Esophagus (tissue), 2 donors: Measurements from ENCODE around the gene NUDT15. TPM values are rescaled to one million over a fixed set of nuclear protein-coding genes. Genes with fewer than 3 reads are reported as not detected.

Experiments
- H3K27ac ChIP-seq, 2 donors: one replicate each; pipeline ENCODE4 v1.5.1; 2013; ENCODE audit warnings: low read depth in 2 of 2, mild to moderate bottlenecking in 2 of 2, inconsistent platforms in 1 of 2, low read length in 1 of 2, moderate library complexity in 1 of 2
- H3K27me3 ChIP-seq, 2 donors: one replicate each; pipeline ENCODE4 v1.6.1; 2013; ENCODE audit warnings: low read length in 2 of 2, control low read depth in 1 of 2, mild to moderate bottlenecking in 1 of 2; ENCODE audit not compliant: insufficient read depth in 2 of 2, control insufficient read depth in 1 of 2
- H3K36me3 ChIP-seq, 2 donors: one replicate each; pipeline ENCODE4 v1.6.1; 2013; ENCODE audit warnings: low read length in 1 of 2; ENCODE audit not compliant: control insufficient read depth in 2 of 2, insufficient read depth in 2 of 2
- H3K4me1 ChIP-seq, 2 donors: one replicate each; pipeline ENCODE4 v1.6.1; 2013; ENCODE audit warnings: low read length in 1 of 2; ENCODE audit not compliant: control insufficient read depth in 2 of 2, insufficient read depth in 2 of 2
- H3K4me3 ChIP-seq, 2 donors: one replicate each; pipeline ENCODE4 v1.5.1; 2013; ENCODE audit warnings: low read length in 2 of 2, mild to moderate bottlenecking in 2 of 2, low read depth in 1 of 2, moderate library complexity in 1 of 2
- H3K9me3 ChIP-seq, 2 donors: one replicate each; pipeline ENCODE4 v1.6.1; 2013; ENCODE audit warnings: mild to moderate bottlenecking in 2 of 2, low read depth in 1 of 2, low read length in 1 of 2, moderate library complexity in 1 of 2; ENCODE audit not compliant: control insufficient read depth in 2 of 2, insufficient read depth in 1 of 2
- WGBS, 2 donors: extraction: QIAGEN DNeasy Blood & Tissue Kit; methylation state at CpG; one replicate each; pipeline ENCODE4 v1.1.7; 2013; 5-methylcytosine and 5-hydroxymethylcytosine counted together
- polyA plus RNA-seq, 2 donors: library from polyadenylated mRNA; stranded (reverse); fragments of 200-250 nt; gene quantifications; one replicate each; pipeline ENCODE4 v1.2.3, GENCODE V29; 2013
- donor health status: healthy with polysubstance abuse.
- donor health status: Bipolar disorder and iron deficiency.

Gene NUDT15
- polyA plus RNA-seq, 2 donors, result 16.8 to 16.9 TPM

GRCh38 chr13:48086272-48086671, 48.7 kb downstream of the NUDT15 start:
- WGBS, 2 donors, result 76 to 80% methylated on average over 2 of the region's 2 CpGs

DNA sequence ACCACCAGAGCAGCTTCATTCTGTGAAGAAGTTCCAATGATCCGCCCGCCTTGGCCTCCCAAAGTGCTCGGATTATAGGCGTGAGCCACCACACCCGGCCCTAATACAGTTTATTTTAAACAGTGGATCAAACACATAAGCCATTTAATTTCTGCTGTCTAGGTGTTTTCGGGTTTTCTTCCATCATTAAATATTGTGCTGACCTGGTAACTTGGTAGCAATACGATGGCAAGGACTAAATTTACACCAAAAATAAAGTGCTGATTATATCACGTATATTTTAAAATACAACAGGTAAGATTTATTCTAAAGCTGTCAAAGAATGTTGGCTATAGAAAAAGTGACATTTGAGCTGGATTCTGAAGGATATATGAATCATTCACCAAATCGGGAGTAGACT, 56.1 kb downstream of the NUDT15 start:
- H3K9me3 ChIP-seq, result no peaks in the 10 kb centered on the region
- 61 to 66% methylated on average over 9 of the region's 9 CpGs for WGBS, 2 donors
- H3K4me3 ChIP-seq, result peak overlapping the region in 1 of 2 donors; percentile 91
- no peaks in the 10 kb centered on the region for H3K27me3 ChIP-seq
- no peak overlapping the region for H3K27ac ChIP-seq
- H3K36me3 ChIP-seq, result no peaks in the 10 kb centered on the region
- peaks cover 3% of the 10 kb centered on the region in 2 donors for H3K4me1 ChIP-seq

More at GRCh38 chr13:48086272-48086671, 48.7 kb downstream of the NUDT15 start:
- Histone ChIP-seq H3K4me1 (no peaks in the 10 kb centered on the region), H3K9me3 (no peaks in the 10 kb centered on the region), H3K4me3 (no peak overlapping the region), H3K36me3 (peaks cover 0 to 5% of the 10 kb centered on the region in 2 donors), H3K27me3 (no peaks in the 10 kb centered on the region), H3K27ac (no peak overlapping the region)

- Histone ChIP-seq H3K27ac (peak overlapping the region; percentile 72 to 77), H3K4me1 (peaks cover 3% of the 10 kb centered on the region in 2 donors), H3K9me3 (no peaks in the 10 kb centered on the region), H3K27me3 (no peaks in the 10 kb centered on the region), H3K4me3 (peak overlapping the region; percentile 91 to 94), H3K36me3 (no peaks in the 10 kb centered on the region)
- 0% methylated on average over 14 of the region's 14 CpGs for WGBS, 2 donors
These were observed 56.9 kb downstream of the NUDT15 start for GRCh38 chr13:48094404-48094780.

DNA sequence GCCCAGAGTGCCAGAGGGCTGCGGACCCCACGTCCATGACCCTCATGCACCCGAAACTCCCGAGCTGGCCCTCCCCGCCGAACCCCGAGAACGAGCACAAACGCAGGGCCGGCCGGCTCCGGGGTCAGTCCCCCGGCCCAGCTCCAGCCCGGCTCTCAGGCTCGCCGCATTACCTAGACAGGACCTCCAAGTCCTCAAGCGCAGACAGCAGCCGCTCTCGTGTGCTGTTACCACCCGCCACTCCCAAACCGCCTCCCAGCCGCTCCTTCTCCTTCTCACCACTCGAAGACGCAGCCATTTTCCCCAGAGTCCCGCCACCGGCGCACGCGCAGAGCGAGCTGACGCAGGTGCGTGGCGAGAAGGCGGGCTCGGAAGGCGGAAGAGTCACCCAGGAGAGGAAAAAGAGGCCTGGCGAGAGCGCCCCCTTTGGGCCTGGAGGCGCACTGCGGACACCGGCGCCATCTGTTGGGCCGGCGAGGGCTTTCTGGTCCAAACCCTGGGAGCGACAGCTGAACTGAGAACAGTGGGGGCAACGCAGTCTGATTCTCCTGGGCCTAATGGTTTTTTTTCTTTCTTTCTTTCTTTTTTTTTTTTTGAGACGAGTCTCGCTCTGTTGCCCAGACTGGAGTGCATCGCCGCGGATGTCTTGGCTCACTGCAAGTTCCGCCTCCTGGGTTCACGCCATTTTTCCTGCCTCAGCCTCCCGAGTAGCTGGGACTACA, 57.4 kb downstream of the NUDT15 start, which contains the start of gene MED4:
Gene MED4, minus strand, starts transcription at position 324 of the 722 bp plus-strand sequence. Its CDS starts 26 bp downstream, at position 298.
- H3K9me3 ChIP-seq, result no peaks in the 10 kb centered on the region
- peak within 1 kb of the TSS; percentile 72 to 77 for H3K27ac ChIP-seq
- H3K36me3 ChIP-seq, result no peaks in the 10 kb centered on the region
- peaks cover 3% of the 10 kb centered on the region in 2 donors for H3K4me1 ChIP-seq
- WGBS, 2 donors, result 8 to 10% methylated on average over 54 of the region's 54 CpGs
- H3K4me3 ChIP-seq, result peak within 1 kb of the TSS; percentile 91 to 94
- no peaks in the 10 kb centered on the region for H3K27me3 ChIP-seq

GRCh38 chr13:48096670-48097069, 59.1 kb downstream of the NUDT15 start:
- no peaks in the 10 kb centered on the region for H3K36me3 ChIP-seq
- no peak overlapping the region for H3K4me3 ChIP-seq
- H3K27me3 ChIP-seq, result no peaks in the 10 kb centered on the region
- no peaks in the 10 kb centered on the region for H3K9me3 ChIP-seq
- H3K27ac ChIP-seq, result no peak overlapping the region
- peaks cover 3% of the 10 kb centered on the region in 2 donors for H3K4me1 ChIP-seq
- WGBS, 2 donors, result 44 to 52% methylated on average over 3 of the region's 3 CpGs

Other genes starting within 250 kb of the NUDT15 start
- 10 to 100 TPM; 18.4 to 32.8 TPM for gene SUCLA2, start 36.5 kb upstream of the NUDT15 start, polyA plus RNA-seq
- gene MED4, start 57.4 kb downstream of the NUDT15 start, polyA plus RNA-seq, result 10 to 100 TPM; 48.9 to 49.7 TPM
- 100 to 1,000 TPM; 340 to 473 TPM for gene ITM2B, start 195.5 kb downstream of the NUDT15 start, polyA plus RNA-seq